OCI-LY7 (cell line): Measurements from ENCODE around the gene RAB3B. TPM values are rescaled to one million over a fixed set of nuclear protein-coding genes. Genes with fewer than 3 reads are reported as not detected.
"Not testable (repeated sequence)": the region's sequence is repeated elsewhere in the genome, so short reads cannot be mapped to it uniquely, and the experiment has no call there.

ENCODE experiments used
- BruUV-seq: library from RNA; stranded (reverse); fragments of 400-500 nt; replicated peaks from 2 replicates; lab custom pipeline; 2021; lab: Mats Ljungman, UMichigan
- CTCF ChIA-PET: fragments of 300-600 bp; sonication (Branson Sonifier 250); formaldehyde crosslinking; loops from one replicate; lab custom pipeline; 2022; ENCODE audit warnings: antibody characterized with exemption; ENCODE audit not compliant: unreplicated experiment; lab: Charles Lee
- POLR2A ChIA-PET: fragments of 300-600 bp; sonication (Branson Sonifier 250); formaldehyde crosslinking; loops from one replicate; lab custom pipeline; 2022; ENCODE audit warnings: antibody characterized with exemption; lab: Charles Lee
- DNase-seq: peaks from one replicate; pipeline ENCODE4 v3.0.0-alpha.2; 2015; ENCODE audit warnings: low spot score
- H2AFZ ChIP-seq: fragments of 200-600 bp; sonication (generic), shearing (Covaris generic); 2 replicates; pipeline ENCODE4 v1.6.1; 2014; ENCODE audit warnings: mild to moderate bottlenecking, antibody characterized with exemption, low read length, moderate library complexity
- H3K27ac ChIP-seq: fragments of 200-600 bp; sonication (generic); 2 replicates; pipeline ENCODE4 v1.5.1; 2014; ENCODE audit warnings: mixed run types, low read depth, mild to moderate bottlenecking, moderate library complexity, low read length, inconsistent platforms; ENCODE audit not compliant: poor library complexity, severe bottlenecking
- H3K36me3 ChIP-seq: fragments of 200-600 bp; sonication (generic); 2 replicates; pipeline ENCODE4 v1.6.1; 2014; ENCODE audit warnings: mild to moderate bottlenecking, antibody characterized with exemption, low read length, moderate library complexity, mixed read lengths; ENCODE audit not compliant: insufficient read depth
- H3K4me1 ChIP-seq: fragments of 200-600 bp; sonication (generic); 2 replicates; pipeline ENCODE4 v1.5.1; 2014; ENCODE audit warnings: mild to moderate bottlenecking, low read length; ENCODE audit not compliant: insufficient read depth, poor library complexity, severe bottlenecking
- H3K4me2 ChIP-seq: fragments of 200-600 bp; sonication (generic); 2 replicates; pipeline ENCODE4 v1.6.1; 2014; ENCODE audit warnings: mild to moderate bottlenecking, low read length
- H3K4me3 ChIP-seq: fragments of 200-600 bp; sonication (generic); 2 replicates; pipeline ENCODE4 v1.5.1; 2014; ENCODE audit warnings: mild to moderate bottlenecking, low read depth, low read length; ENCODE audit not compliant: poor library complexity, severe bottlenecking
- H3K79me2 ChIP-seq: fragments of 200-600 bp; sonication (generic); 2 replicates; pipeline ENCODE4 v1.6.1; 2016; ENCODE audit warnings: low read depth, mild to moderate bottlenecking, low read length, moderate library complexity, mixed read lengths; ENCODE audit not compliant: insufficient read depth
- H3K9me2 ChIP-seq: fragments of 200-600 bp; sonication (generic); 2 replicates; pipeline ENCODE4 v1.6.1; 2016; ENCODE audit warnings: mild to moderate bottlenecking, low read length, mixed read lengths; ENCODE audit not compliant: insufficient read depth
- H3K9me3 ChIP-seq: fragments of 200-600 bp; sonication (generic); 2 replicates; pipeline ENCODE4 v1.6.1; 2014; ENCODE audit warnings: mild to moderate bottlenecking, mixed run types, low read length, mixed read lengths
- H4K20me1 ChIP-seq: fragments of 200-600 bp; sonication (generic); 2 replicates; pipeline ENCODE4 v1.6.1; 2014; ENCODE audit warnings: mild to moderate bottlenecking, antibody characterized with exemption, low read length, moderate library complexity, mixed read lengths; ENCODE audit not compliant: insufficient read depth
- EZH2phosphoT487 ChIP-seq: fragments of 200-600 bp; sonication (generic); IDR thresholded peaks from 2 replicates; pipeline ENCODE4 v1.6.1; 2018; ENCODE audit warnings: low read depth, borderline replicate concordance, mild to moderate bottlenecking, mixed run types, antibody characterized with exemption, low read length, moderate library complexity, mixed read lengths
- intact Hi-C: fragments of 100-400 bp; cut with micrococcal nuclease; formaldehyde crosslinking; loops from one replicate; pipeline ENCODE4 v1.10.0; 2022; ENCODE audit not compliant: unreplicated experiment
- total RNA-seq, 2 experiments: library from RNA; depleted of rRNA in 1 of 2; stranded (reverse); fragments of >200 nt in 1 of 2; shearing (Covaris generic) in 1 of 2; gene quantifications; 2 replicates each; pipeline ENCODE4 v1.2.3, GENCODE V29; 2014 to 2022
- TF ChIP-seq, protein P1 (sequence below): fragments of 200-600 bp; sonication (generic); conservative IDR thresholded peaks from 2 replicates; pipeline ENCODE4 v1.5.1; 2014; ENCODE audit warnings: mild to moderate bottlenecking, antibody characterized with exemption, low read length, moderate library complexity, mixed read lengths

Gene RAB3B
- total RNA-seq, 2 experiments from 2014 or later: 0.03 TPM; not detected in 1

DNA sequence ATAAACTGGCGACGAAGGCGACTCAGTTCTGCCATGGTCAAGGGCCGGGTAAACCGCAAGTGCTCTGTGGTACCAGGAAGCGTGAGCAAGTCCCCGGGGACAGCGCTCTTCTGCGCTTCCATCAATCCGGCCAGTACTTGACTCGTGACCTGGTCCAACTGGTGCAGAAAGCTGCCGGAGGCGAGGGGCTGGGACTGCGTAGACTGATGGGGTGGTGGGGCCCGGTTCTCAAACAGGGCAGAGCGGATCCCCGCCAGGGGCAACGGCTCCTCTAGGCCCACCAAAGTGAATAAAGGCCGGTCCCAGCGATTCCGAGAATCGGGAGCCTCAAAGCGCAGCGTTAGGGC lies 42.3 kb upstream of the RAB3B start:
- intact Hi-C loops: loop anchor here (1.0 kb wide), 1 partner anchor 24 kb away; the partner anchor contains the start of gene BTF3L4
- Histone ChIP-seq H3K9me3 (no peaks in the 10 kb centered on the region), H3K36me3 (peaks cover 38% of the 10 kb centered on the region), H3K4me1 (peaks cover 34% of the 10 kb centered on the region), H3K9me2 (no peaks in the 10 kb centered on the region), H2AFZ (peak overlapping the region; percentile 54; the same call in 1 of the 2 replicates), H3K4me3 (peak overlapping the region; percentile 88), H3K4me2 (peak overlapping the region; percentile 100), H3K27ac (peak overlapping the region; percentile 39), H3K79me2 (peaks cover 43% of the 10 kb centered on the region), H4K20me1 (peaks cover 17% of the 10 kb centered on the region; the same call in 1 of the 2 replicates)
- TF ChIP-seq, protein P1, sequence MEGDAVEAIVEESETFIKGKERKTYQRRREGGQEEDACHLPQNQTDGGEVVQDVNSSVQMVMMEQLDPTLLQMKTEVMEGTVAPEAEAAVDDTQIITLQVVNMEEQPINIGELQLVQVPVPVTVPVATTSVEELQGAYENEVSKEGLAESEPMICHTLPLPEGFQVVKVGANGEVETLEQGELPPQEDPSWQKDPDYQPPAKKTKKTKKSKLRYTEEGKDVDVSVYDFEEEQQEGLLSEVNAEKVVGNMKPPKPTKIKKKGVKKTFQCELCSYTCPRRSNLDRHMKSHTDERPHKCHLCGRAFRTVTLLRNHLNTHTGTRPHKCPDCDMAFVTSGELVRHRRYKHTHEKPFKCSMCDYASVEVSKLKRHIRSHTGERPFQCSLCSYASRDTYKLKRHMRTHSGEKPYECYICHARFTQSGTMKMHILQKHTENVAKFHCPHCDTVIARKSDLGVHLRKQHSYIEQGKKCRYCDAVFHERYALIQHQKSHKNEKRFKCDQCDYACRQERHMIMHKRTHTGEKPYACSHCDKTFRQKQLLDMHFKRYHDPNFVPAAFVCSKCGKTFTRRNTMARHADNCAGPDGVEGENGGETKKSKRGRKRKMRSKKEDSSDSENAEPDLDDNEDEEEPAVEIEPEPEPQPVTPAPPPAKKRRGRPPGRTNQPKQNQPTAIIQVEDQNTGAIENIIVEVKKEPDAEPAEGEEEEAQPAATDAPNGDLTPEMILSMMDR: no peak
- no peak for TF ChIP-seq EZH2phosphoT487
- no TSS peak for BruUV-seq
- peak; percentile 76 for DNase-seq
- POLR2A ChIA-PET: interaction anchor here (0.6 to 3.4 kb wide), 4 partner anchors 11 to 302 kb away, joined by 3 to 14 read pairs (median 4); partner anchors contain the start of genes BTF3L4 and TXNDC12
- CTCF ChIA-PET: no interaction called here

DNA sequence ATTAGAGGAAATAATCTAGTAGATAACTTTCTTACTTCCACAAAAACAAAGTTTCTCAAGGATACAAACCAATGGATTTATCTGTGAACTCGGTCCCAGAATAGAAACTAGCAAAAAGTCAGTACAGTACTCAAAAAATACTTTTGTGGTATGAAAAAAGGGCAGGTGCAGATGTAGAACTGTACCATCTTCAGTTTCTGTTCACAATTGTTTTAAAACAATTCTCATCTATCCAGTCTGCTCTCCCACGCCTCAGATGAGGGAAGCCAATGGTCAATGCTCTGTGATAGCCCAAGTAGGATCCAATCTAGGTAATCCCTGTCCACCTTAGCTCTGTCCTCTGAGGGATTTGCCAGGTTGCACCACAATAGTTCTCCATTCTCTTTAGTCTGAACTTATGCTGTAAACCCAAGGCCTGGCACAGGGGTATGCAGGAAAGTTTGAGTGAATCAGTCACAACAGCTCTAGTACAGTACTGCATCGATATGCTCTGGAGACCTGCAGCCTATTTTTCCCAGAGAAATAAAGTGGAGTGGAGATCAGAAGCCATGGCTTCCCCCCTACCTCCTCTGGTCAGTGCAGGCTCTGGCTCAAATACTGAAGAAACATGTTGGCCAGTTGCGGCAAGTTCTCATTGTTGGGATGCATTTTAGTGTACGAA lies 41.8 kb upstream of the RAB3B start:
- H2AFZ ChIP-seq: peak overlapping the region; percentile 54; the same call in 1 of the 2 replicates
- H4K20me1 ChIP-seq: peaks cover 17% of the 10 kb centered on the region; the same call in 1 of the 2 replicates
- intact Hi-C loops: no loop called here
- no peak for TF ChIP-seq EZH2phosphoT487
- TF ChIP-seq, protein P1: no peak
- peaks cover 34% of the 10 kb centered on the region for H3K4me1 ChIP-seq
- peaks cover 43% of the 10 kb centered on the region for H3K79me2 ChIP-seq
- peaks cover 34% of the 10 kb centered on the region for H3K36me3 ChIP-seq
- ChIA-PET POLR2A (interaction anchor here (1.0 to 3.4 kb wide), 2 partner anchors 23 to 29 kb away, joined by 4 to 14 read pairs; partner anchors contain the start of genes BTF3L4 and TXNDC12), CTCF (no interaction called here)
- peak overlapping the region; percentile 39 for H3K27ac ChIP-seq
- TSS peak; percentile 65 for BruUV-seq
- peak overlapping the region; percentile 100 for H3K4me2 ChIP-seq
- H3K4me3 ChIP-seq: peak overlapping the region; percentile 88
- H3K9me2 ChIP-seq: no peaks in the 10 kb centered on the region
- H3K9me3 ChIP-seq: no peaks in the 10 kb centered on the region
- DNase-seq: peak; percentile 5

DNA sequence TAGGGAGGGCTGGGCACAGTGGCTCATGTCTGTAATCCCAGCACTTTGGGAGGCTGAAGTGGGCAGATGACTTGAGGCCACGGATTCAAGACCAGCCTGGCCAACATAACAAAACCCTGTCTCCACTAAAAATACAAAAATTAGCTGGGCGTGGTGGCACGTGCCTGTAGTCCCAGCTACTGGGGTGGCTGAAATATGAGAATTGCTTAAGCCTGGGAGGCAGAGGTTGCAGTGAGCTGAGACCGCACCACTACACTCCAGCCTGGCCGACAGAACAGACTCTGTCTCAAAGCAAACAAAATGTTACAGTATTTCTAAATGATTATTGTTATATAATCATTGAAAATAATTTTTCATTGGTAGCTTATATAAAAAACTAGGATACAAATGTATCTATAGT lies 38.3 kb upstream of the RAB3B start:
- Histone ChIP-seq H3K79me2 (peaks cover 39% of the 10 kb centered on the region), H3K4me1 (peaks cover 29% of the 10 kb centered on the region), H4K20me1 (peaks cover 17% of the 10 kb centered on the region; the same call in 1 of the 2 replicates), H3K36me3 (peaks cover 55% of the 10 kb centered on the region)
- H3K9me2 ChIP-seq, CTCF ChIA-PET, intact Hi-C loops, H2AFZ ChIP-seq, H3K27ac ChIP-seq, BruUV-seq, H3K4me2 ChIP-seq, DNase-seq, H3K4me3 ChIP-seq, H3K9me3 ChIP-seq: not testable (repeated sequence)
- POLR2A ChIA-PET: interaction anchor here (0.6 kb wide), 2 partner anchors 302 to 696 kb away, joined by 3 to 6 read pairs; no protein-coding TSS in a partner anchor
